ENCODE results near the gene ZKSCAN1.

- no peak for TF ChIP-seq CTCF (IDR thresholded peaks at IDR 0.05)
- no peak for TF ChIP-seq POLR2A (IDR thresholded peaks at IDR 0.05)
These were observed 51.6 kb downstream of the ZKSCAN1 start for GRCh38 chr7:100066953-100067352.

Measured in esophagus squamous epithelium (tissue), 4 donors.